Neural cell (in vitro differentiated cells): Measurements from ENCODE around the gene ATP6V1F. TPM values are rescaled to one million over a fixed set of nuclear protein-coding genes. Genes with fewer than 3 reads are reported as not detected.

Experiments
- H2AFZ ChIP-seq: fragments of 200-600, 300-800 bp; sonication (generic), shearing (Covaris generic); 2 replicates; pipeline ENCODE4 v1.6.0; 2014; ENCODE audit warnings: low read depth, mild to moderate bottlenecking, antibody characterized with exemption, low read length, moderate library complexity
- H3F3A ChIP-seq: fragments of 200-600 bp; shearing (Covaris generic); 2 replicates; pipeline ENCODE4 v1.6.1; 2016; ENCODE audit warnings: mild to moderate bottlenecking, moderate library complexity, mixed read lengths, antibody characterized with exemption, low read length; ENCODE audit not compliant: insufficient read depth, poor library complexity, severe bottlenecking
- H3K27ac ChIP-seq: fragments of 200-600, 300-800 bp; sonication (generic), shearing (Covaris generic); 2 replicates; pipeline ENCODE4 v1.5.1; 2014; ENCODE audit warnings: mild to moderate bottlenecking, low read length, moderate library complexity
- H3K27me3 ChIP-seq: fragments of 300-800, 200-600 bp; sonication (generic), shearing (Covaris generic); 2 replicates; pipeline ENCODE4 v1.6.0; 2014; ENCODE audit warnings: mild to moderate bottlenecking, low read depth, low read length, moderate library complexity; ENCODE audit not compliant: insufficient read depth
- H3K36me3 ChIP-seq: fragments of 300-800, 200-600 bp; sonication (generic), shearing (Covaris generic); 2 replicates; pipeline ENCODE4 v1.5.1; 2014; ENCODE audit warnings: mild to moderate bottlenecking, antibody characterized with exemption, low read length, moderate library complexity; ENCODE audit not compliant: insufficient read depth
- H3K4me2 ChIP-seq: fragments of 300-800, 200-600 bp; sonication (generic), shearing (Covaris generic); 2 replicates; pipeline ENCODE4 v1.6.0; 2014; ENCODE audit warnings: mild to moderate bottlenecking, low read length
- H3K4me3 ChIP-seq: fragments of 300-800, 200-600 bp; sonication (generic), shearing (Covaris generic); 2 replicates; pipeline ENCODE4 v1.5.1; 2014; ENCODE audit warnings: mild to moderate bottlenecking, low read length, moderate library complexity
- H3K79me2 ChIP-seq: fragments of 200-600 bp; shearing (Covaris generic); replicated peaks from 2 replicates; pipeline ENCODE4 v1.6.0; 2014; ENCODE audit warnings: mild to moderate bottlenecking, low read length, moderate library complexity; ENCODE audit not compliant: insufficient read depth
- H3K9ac ChIP-seq: fragments of 300-800, 200-600 bp; sonication (generic), shearing (Covaris generic); 2 replicates; pipeline ENCODE4 v1.6.1; 2016; ENCODE audit warnings: mild to moderate bottlenecking, low read length, mixed read lengths
- H3K9me2 ChIP-seq: fragments of 200-600 bp; shearing (Covaris generic); 2 replicates; pipeline ENCODE4 v1.6.1; 2016; ENCODE audit warnings: mild to moderate bottlenecking, low read length, mixed read lengths; ENCODE audit not compliant: insufficient read depth
- H3K9me3 ChIP-seq: fragments of 200-600, 300-800 bp; sonication (generic), shearing (Covaris generic); 2 replicates; pipeline ENCODE4 v1.6.1; 2016; ENCODE audit warnings: mild to moderate bottlenecking, mixed run types, low read length, moderate library complexity, mixed read lengths
- H4K20me1 ChIP-seq: fragments of 200-600 bp; shearing (Covaris generic); 2 replicates; pipeline ENCODE4 v1.6.1; 2016; ENCODE audit warnings: mild to moderate bottlenecking, mixed run types; ENCODE audit not compliant: insufficient read depth
- CTCF ChIP-seq: fragments of 450-650 bp; IDR thresholded peaks from 2 replicates; pipeline ENCODE4 v1.5.1; 2014; ENCODE audit warnings: antibody characterized with exemption, mild to moderate bottlenecking, moderate library complexity; ENCODE audit not compliant: poor library complexity, severe bottlenecking
- EP300 ChIP-seq: fragments of 450-650 bp; conservative IDR thresholded peaks from 2 replicates; pipeline ENCODE4 v1.6.1; 2014; ENCODE audit warnings: antibody characterized with exemption, mild to moderate bottlenecking, moderate library complexity; ENCODE audit not compliant: poor library complexity, severe bottlenecking
- EZH2 ChIP-seq: fragments of 200-600, 300-800 bp; shearing (Covaris generic), sonication (generic); IDR thresholded peaks from 2 replicates; pipeline ENCODE4 v1.6.1; 2014; ENCODE audit warnings: antibody characterized with exemption, low read length, borderline replicate concordance, mild to moderate bottlenecking; ENCODE audit not compliant: insufficient read depth, poor library complexity, severe bottlenecking
- MXI1 ChIP-seq: fragments of 450-650 bp; conservative IDR thresholded peaks from 2 replicates; pipeline ENCODE4 v1.6.1; 2014; ENCODE audit warnings: antibody characterized with exemption, mild to moderate bottlenecking; ENCODE audit not compliant: poor library complexity, severe bottlenecking
- POLR2AphosphoS5 ChIP-seq: IDR thresholded peaks from 2 replicates; pipeline ENCODE4 v1.6.1; 2012
- RAD21 ChIP-seq: fragments of 450-650 bp; conservative IDR thresholded peaks from 2 replicates; pipeline ENCODE4 v1.6.1; 2014; ENCODE audit warnings: antibody characterized with exemption, mild to moderate bottlenecking, moderate library complexity
- REST ChIP-seq: IDR thresholded peaks from 2 replicates; pipeline ENCODE4 v1.6.1; 2012; ENCODE audit warnings: borderline replicate concordance
- SMC3 ChIP-seq: fragments of 450-650 bp; conservative IDR thresholded peaks from 2 replicates; pipeline ENCODE4 v1.6.1; 2014; ENCODE audit warnings: antibody characterized with exemption, mild to moderate bottlenecking, moderate library complexity; ENCODE audit not compliant: poor library complexity
- TAF1 ChIP-seq: IDR thresholded peaks from 2 replicates; pipeline ENCODE4 v1.6.1; 2012; ENCODE audit warnings: low read depth
- polyA plus RNA-seq: library from polyadenylated mRNA; depleted of rRNA; stranded (reverse); fragments of >200 nt; gene quantifications from 2 replicates; pipeline ENCODE4 v1.2.3, GENCODE V29; 2014

Gene ATP6V1F
- polyA plus RNA-seq, 1 donor from 2014 or later: 246 TPM

- no peaks in the 10 kb centered on the region for H3K9me3 ChIP-seq
- no peaks in the 10 kb centered on the region for H4K20me1 ChIP-seq
- TF ChIP-seq REST (no peak), CTCF (no peak), EZH2 (no peak), POLR2AphosphoS5 (no peak), TAF1 (no peak), RAD21 (no peak)
- peaks cover 31% of the 10 kb centered on the region for H3K27me3 ChIP-seq
- H3K9ac ChIP-seq: no peak overlapping the region
- H3K79me2 ChIP-seq: no peaks in the 10 kb centered on the region
- H2AFZ ChIP-seq: no peak overlapping the region
- no peak overlapping the region for H3K4me2 ChIP-seq
- H3F3A ChIP-seq: no peaks in the 10 kb centered on the region
- no peaks in the 10 kb centered on the region for H3K9me2 ChIP-seq
- no peak overlapping the region for H3K4me3 ChIP-seq
- H3K27ac ChIP-seq: no peak overlapping the region
- H3K36me3 ChIP-seq: no peaks in the 10 kb centered on the region
These were observed 30.8 kb downstream of the ATP6V1F start for GRCh38 chr7:128893251-128894100.

GRCh38 chr7:128894101-128894440 is 31.4 kb downstream of the ATP6V1F start:
- H4K20me1 ChIP-seq: no peaks in the 10 kb centered on the region
- no peak overlapping the region for H3K4me2 ChIP-seq
- H3K9ac ChIP-seq: no peak overlapping the region
- no peaks in the 10 kb centered on the region for H3K36me3 ChIP-seq
- no peaks in the 10 kb centered on the region for H3F3A ChIP-seq
- H3K27ac ChIP-seq: no peak overlapping the region
- H3K4me3 ChIP-seq: no peak overlapping the region
- no peak for TF ChIP-seq EP300
- no peak for TF ChIP-seq REST
- TF ChIP-seq MXI1: no peak
- TF ChIP-seq POLR2AphosphoS5: no peak
- TF ChIP-seq TAF1: no peak
- no peak for TF ChIP-seq EZH2
- no peak for TF ChIP-seq CTCF
- TF ChIP-seq RAD21: no peak
- no peak for TF ChIP-seq SMC3
- no peak overlapping the region for H2AFZ ChIP-seq
- H3K79me2 ChIP-seq: no peaks in the 10 kb centered on the region
- no peaks in the 10 kb centered on the region for H3K9me2 ChIP-seq
- no peaks in the 10 kb centered on the region for H3K9me3 ChIP-seq
- H3K27me3 ChIP-seq: peaks cover 25% of the 10 kb centered on the region
